ENCODE measurements around the gene RIPK1.

The RIPK1 gene

DNA sequence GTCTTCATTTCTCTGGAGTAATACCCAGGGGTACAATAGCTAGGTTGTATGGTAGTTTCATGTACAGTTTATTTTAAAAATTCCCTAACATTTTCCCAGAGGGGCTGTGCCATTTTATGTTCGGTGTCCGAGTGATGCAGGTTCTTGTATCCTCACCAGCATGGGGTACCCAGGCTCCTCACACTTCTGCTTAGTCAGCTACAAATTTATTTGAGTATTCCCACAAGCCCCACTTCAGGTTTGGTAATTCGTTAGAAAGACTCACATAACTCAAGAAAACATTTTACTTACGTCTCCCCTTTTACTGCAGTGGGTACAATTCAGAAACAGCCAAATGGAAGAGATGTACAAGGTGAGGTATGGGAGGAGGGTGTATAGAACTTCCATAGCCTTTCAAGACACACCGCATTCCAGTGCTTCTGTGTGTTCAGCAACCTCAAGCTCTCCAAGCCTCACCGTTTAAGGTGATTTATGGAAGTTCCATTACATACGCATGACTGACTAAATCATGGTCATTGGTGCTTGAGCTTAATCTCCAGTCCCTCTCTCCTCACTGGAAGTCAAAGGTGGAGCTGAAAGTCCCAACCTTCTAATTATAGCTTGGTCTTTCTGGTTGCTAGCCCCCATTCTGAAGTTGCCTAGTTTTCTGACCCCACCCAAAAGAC is 18.1 kb downstream of the RIPK1 start:
- DNase-seq: no peak

DNA sequence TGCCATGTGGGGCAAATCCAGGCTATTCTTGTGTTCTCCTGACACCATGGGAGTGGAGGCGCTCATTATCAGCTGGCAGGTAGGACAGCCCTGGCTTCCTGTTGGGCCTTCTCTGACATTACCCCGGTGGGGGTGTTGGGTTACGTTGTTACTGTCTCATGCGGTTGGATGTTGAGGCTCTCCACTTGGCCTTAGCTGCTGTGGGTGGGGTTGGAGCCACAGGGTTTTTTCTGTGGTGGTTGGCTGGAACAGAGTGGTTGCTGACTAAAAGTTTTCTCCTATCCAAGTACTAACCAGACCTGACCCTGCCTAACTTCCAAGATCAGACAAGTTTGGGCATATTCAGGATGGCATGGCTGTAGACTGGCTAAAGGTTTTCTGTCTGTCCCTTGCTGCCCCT is 20.2 kb downstream of the RIPK1 start:
- peak in 1 of 2 donors; percentile 14 for DNase-seq

GRCh38 chr6:3088968-3089367 is 20.7 kb downstream of the RIPK1 start:
- DNase-seq: no peak

DNA sequence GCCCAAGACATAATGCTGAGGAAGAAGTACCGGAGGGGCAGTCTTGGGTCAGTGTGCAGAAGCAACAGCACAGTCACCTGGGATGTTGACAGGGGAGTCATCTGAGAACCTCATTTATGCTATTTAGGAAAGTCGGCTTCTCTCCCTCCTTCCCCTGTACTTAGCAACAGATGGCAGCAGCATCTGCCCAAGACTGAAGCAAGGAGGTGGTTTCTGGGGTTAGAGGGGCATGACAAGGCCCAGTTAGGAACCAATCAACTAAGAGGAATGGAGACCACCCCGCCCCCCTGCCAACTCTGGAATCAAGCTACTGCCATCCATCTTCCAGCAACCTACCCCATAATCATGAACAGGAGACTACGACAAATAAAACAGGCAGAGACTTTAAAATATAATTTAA is 21.7 kb downstream of the RIPK1 start:
- DNase-seq: no peak

DNA sequence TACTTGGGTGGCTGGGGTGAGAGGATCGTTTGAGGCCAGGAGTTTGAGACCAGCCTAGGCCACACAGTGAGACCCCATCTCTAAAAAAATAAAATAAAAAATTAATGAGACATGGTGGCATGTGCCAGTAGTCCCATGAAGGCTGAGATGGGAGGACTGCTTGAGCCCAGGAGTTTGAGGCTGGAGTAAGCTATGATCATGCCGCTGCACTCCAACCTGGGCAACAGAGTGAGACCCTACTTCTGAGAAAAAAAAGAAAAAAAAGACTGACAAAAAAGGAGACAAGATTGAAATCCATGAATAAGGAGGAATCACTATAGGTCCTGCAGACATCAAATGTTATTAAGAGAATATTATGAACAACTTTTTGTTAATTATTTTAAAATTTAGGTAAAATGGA is 26.5 kb downstream of the RIPK1 start:
- DNase-seq: no peak

DNA sequence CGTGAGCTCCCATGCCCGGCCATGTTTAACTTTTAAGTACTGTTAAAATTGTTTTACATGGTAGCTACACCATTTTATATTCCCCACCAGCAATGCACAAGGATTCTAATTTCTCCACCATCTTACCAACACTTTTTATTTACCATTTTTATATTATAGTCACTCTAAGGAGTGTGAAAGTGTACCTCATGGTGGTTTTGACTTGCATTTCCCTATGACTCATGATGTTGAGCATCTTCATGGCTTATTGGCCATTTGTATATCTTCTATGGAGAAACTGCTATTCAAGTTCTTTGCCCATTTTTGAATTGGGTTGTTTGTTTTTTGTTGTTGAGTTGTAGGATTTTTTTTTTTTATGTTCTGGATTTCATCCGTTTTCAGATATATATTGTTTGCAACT is 34.6 kb downstream of the RIPK1 start:
- DNase-seq: no peak

- no peak for DNase-seq
These were observed 40.6 kb downstream of the RIPK1 start for GRCh38 chr6:3108746-3109414.

DNA sequence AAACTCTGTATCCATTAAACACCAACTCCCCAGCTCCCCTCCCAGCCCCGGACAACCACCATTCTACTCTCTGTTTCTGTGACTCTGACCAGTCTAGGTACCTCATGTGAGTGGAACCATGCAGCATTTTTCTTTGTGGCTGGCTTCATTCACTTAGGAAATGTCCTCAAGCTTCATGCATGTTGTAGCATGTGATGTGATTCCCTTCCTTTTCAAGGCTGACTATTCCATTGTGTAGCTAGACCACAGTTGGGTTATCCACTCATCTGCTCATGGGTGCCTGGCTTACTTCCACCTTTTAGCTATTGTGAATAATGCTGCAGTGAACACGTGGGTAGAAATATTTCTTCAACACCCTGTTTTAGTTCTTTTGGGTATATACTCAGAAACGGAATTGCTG is 41.5 kb downstream of the RIPK1 start:
- DNase-seq: no peak

DNA sequence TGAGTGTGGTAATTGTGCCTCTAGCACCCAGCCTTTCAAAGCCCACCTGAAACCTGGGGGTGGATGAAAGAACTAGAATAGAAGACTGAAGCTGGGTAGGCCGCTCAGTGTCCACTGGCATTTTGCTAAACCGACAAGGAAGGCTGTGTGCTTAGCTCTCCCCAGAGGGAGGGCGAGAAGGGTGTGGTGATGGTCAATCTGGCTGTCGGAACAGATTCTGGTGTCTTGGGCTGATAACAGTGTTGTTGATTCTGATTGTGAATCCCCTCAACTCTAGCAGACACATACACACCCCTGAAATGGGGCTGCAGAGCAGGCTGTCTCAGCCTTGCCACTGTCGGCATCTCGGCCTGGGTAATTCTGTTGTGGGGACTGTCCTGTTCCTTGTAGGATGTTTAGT is 46.1 kb downstream of the RIPK1 start:
- no peak for DNase-seq

DNA sequence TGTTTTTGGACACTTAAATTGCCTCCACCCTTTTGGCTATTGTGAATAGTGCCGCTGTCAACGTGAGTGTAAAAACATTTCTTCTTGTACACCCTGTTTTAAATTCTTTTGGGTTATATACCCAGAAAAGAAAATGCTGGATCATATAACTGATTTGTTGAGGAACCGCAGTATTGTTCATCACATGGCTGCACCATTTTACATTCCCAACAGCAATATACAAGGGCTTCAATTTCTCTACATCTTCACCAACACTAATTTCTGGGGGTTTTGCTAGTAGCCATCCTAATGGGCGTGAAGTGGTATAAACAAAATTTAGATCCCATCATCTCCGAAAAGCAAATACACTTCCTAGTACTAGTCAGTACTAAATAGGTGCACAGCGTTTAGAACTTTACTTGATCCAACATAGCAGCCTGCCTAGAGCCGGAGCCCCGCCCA is 49.6 kb downstream of the RIPK1 start:
- DNase-seq: no peak

DNA sequence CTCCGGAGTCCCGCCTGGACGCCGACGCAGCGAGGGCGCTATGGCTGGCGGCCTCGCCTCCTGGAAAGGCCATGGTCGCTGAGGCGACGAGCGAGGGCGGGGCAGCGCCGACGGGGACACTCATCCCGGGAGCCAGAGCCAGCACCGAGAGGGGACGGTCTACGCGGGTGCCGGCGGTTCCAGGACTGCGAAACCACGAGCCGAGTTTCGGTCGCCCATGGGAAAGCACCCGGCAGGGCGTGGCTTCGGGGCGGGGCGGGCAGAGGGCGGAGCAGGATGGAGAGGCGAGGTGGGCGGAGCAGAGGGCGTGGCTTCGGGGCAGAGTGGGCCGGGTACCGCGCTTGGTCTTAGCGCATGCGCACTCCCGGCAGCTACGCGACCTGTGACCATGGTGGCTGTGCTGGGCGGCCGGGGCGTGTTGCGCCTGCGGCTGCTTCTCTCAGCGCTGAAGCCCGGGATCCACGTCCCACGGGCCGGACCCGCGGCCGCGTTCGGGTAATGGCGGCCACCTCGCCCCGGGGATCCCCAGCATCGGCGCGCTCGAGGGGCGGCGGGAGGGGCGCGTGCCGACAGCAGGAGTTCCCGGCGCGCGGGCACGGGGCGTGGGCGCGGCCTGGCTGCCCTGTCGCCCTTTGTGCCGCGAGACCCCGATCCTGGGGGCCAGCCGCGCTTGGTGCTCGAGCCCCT is 50.2 kb downstream of the RIPK1 start, which contains the start of gene BPHL:
BPHL (plus strand) TSS at position 359 of the 687 bp plus-strand sequence; CDS start at position 389, 30 bp downstream.
- peak; percentile 97 to 99 for DNase-seq

DNA sequence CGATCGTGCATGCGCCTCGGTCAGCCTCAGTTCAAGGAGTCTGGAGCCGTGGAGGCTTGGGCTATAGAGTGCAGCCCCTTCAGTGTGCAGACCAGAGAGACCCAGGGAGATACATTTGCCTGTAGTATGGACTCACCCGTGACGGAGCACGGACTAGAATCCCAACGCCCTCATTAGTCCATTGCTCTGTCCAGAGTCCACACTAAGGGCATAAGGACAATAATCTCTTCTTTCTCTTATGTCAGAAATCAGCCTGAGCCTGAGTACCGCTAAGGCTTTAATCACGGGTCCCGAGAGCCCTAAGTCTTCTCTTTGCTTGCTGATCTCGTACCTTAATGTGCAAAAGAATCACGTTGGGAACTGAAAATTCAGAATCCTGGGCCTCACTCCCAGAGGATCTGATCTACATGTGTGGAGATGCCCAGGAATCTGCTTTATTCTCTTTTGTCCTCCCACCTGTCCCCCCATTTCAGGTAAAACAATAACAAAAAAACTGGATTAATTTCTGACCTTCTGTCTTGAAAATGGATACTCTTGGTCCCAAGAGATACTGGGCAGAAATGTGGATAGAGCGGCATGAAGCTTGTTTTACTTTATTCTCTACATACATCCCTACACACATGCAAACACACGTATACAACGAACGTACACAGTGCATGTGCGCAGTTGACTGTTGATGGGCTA is 50.9 kb downstream of the RIPK1 start:
- DNase-seq: no peak

GRCh38 chr6:3120765-3121089 is 52.4 kb downstream of the RIPK1 start:
- no peak for DNase-seq

DNA sequence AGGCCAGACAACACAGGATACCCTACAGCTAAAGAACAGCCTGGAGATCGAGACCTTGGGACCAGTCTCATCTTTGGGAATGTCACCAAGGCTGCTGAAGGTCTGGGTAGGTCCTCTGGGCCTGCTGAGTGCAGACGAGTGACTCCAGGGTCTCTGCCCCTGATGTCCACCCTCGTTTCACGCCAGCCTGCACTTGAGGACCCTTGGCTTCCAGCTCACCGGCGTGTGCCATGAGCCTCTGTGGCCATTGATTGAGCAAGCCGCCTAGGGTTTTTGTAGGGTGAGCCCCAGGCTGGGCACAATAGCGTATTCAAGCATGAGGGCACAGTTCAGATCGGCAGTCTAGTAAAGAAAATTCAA is 54.5 kb downstream of the RIPK1 start:
- no peak for DNase-seq

DNA sequence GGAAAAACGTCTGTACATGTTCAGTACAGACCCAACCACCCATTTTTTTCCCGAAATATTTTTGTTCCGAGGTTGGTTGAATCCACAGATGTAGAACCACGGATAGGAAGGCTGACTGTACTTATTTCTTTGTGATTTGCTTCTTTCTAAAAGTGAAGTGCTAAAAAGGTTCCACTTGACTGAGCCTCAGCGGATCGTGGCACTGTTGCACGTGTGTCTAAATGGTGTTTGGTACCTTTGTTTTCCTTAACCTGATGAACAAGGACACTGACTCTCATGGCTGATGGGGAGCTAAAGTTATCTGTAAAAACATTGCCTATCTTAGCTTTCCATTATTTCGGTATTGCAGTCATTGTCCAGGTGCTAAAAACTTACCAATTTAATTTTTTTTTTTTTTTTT is 56.4 kb downstream of the RIPK1 start:
- no peak for DNase-seq

GRCh38 chr6:3125815-3126214 is 57.5 kb downstream of the RIPK1 start:
- no peak for DNase-seq

- no peak for DNase-seq
These were observed 60.2 kb downstream of the RIPK1 start for GRCh38 chr6:3128356-3129108.

DNA sequence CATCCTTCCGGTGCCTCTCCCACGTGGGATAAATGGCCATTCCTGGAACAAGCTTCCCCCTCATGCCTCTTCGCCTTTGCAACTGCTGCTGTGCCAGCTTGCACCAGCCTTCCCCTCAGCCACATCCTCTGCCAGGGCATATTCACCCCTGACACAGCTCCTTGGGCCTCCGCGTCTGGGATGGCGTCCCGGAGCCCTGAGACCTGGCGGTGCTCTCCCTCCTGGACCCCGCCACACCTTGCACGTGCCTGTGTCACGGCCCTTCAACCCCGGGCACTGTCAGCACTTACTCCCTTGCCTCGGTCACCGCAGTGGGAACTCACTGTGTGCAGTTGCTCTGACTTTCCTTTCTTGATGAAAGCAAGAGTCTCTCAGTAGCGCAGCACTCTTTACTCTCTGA is 63.4 kb downstream of the RIPK1 start:
- DNase-seq: no peak

DNA sequence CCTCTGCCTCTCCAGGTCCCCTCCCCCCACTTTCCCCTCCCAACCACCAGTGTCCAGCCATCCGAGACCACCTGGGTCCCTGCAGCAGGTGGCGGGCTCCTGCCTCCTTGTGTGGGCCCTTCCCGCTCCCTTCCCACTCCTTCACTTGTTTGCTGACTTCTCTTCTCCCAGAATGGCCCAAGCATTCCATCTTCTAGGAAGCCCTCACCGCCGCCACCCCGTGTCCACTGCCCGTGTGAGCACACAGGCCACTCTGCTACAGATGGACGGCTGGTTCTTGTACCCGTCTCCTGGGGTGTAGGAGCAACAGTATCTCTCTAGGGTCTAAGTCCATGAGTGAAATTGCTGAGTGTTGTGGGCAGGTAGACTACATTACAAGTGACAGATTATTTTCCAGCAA is 65.2 kb downstream of the RIPK1 start:
- no peak for DNase-seq

DNA sequence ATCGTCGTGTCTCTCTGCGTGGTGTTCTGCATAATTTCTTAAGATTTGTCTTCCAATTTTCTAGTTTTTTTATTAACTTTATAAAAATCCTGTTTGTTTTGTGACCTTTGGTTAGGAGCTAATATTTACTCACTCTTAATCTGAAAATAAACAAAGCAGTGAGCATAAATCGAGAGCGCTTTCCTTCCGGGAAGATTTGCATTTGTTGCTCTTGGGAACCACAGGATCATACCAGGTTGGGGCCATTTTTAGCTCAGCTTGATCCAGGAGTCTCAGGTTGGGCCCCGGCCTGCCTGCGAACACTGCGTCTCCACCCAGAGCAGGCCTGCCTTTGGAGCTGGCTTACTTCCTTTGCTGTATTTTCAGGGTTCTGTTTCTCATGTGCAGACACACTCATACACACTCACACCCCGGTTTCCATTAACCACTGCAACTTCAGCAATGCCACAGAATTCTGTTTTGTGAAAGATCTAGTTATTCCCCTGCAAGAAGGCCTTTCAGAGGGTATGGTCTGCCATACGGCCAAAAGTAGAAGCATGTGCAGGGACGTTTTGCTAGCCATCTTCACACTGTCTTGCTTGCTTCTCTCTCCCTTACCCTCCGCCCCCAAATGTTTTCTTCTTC is 67.5 kb downstream of the RIPK1 start:
- no peak for DNase-seq

- DNase-seq: no peak
These were observed 68.2 kb downstream of the RIPK1 start for GRCh38 chr6:3136292-3137011.

Measured in CD4-positive, alpha-beta T cell treated with Interferon alpha-2 for 1 hour (primary cell).